IPS-18a (cell line): ENCODE measurements around the gene AADAT.
"Not testable (repeated sequence)": the region's sequence is repeated elsewhere in the genome, so short reads cannot be mapped to it uniquely, and the experiment has no call there.

ENCODE experiments used
- H3K27ac ChIP-seq: one replicate; pipeline ENCODE4 v1.5.1; 2013; ENCODE audit warnings: low read length
- H3K27me3 ChIP-seq: one replicate; pipeline ENCODE4 v1.6.1; 2013; ENCODE audit warnings: mild to moderate bottlenecking, low read length; ENCODE audit not compliant: control insufficient read depth, insufficient read depth
- H3K36me3 ChIP-seq: one replicate; pipeline ENCODE4 v1.6.1; 2013; ENCODE audit warnings: low read depth, low read length; ENCODE audit not compliant: control insufficient read depth
- H3K4me1 ChIP-seq: one replicate; pipeline ENCODE4 v1.6.1; 2013; ENCODE audit warnings: low read depth, low read length; ENCODE audit not compliant: control insufficient read depth
- H3K4me3 ChIP-seq: one replicate; pipeline ENCODE4 v1.5.1; 2013; ENCODE audit warnings: low read length
- H3K9ac ChIP-seq: one replicate; pipeline ENCODE4 v1.6.1; 2013; ENCODE audit warnings: mild to moderate bottlenecking, low read length, moderate library complexity
- H3K9me3 ChIP-seq: one replicate; pipeline ENCODE4 v1.6.1; 2013; ENCODE audit warnings: low read depth, low read length; ENCODE audit not compliant: control insufficient read depth

AADAT gene

GRCh38 chr4:170049766-170050165, 40.0 kb downstream of the AADAT start:
- H3K9me3 ChIP-seq = no peaks in the 10 kb centered on the region
- no peak overlapping the region for H3K9ac ChIP-seq
- H3K36me3 ChIP-seq = no peaks in the 10 kb centered on the region
- H3K4me1 ChIP-seq = no peaks in the 10 kb centered on the region
- H3K4me3 ChIP-seq = no peak overlapping the region
- H3K27me3 ChIP-seq = no peaks in the 10 kb centered on the region
- no peak overlapping the region for H3K27ac ChIP-seq

DNA sequence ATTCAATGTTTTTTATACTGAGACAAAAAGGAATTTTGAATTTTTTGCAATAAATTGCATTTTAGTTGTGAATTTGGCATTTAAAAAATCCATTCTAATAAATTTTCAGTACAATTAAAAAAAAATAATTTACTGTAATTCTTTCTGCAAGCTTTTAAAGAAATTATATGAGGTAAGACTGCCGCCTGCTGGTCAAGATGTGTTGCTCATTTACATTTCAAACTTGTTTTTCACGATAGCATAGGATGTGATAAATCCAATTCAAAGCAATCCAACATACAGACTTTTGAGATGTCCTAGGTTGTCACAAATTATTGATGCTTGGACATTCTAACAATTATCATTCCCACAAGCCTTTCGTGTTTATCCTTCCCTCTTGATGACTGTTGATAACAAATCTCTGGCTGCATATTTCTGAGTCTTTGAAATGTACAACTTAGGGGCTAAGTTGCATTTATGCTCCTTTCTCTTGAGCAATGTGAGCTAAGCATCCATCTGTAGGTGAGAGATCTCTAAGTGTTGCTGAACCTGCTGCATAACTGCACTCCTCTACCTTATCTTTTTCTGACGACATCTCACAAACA, 41.9 kb downstream of the AADAT start:
- no peak overlapping the region for H3K27ac ChIP-seq
- no peaks in the 10 kb centered on the region for H3K9me3 ChIP-seq
- H3K9ac ChIP-seq = no peak overlapping the region
- H3K36me3 ChIP-seq = no peaks in the 10 kb centered on the region
- H3K4me1 ChIP-seq = no peaks in the 10 kb centered on the region
- no peak overlapping the region for H3K4me3 ChIP-seq
- H3K27me3 ChIP-seq = no peaks in the 10 kb centered on the region

DNA sequence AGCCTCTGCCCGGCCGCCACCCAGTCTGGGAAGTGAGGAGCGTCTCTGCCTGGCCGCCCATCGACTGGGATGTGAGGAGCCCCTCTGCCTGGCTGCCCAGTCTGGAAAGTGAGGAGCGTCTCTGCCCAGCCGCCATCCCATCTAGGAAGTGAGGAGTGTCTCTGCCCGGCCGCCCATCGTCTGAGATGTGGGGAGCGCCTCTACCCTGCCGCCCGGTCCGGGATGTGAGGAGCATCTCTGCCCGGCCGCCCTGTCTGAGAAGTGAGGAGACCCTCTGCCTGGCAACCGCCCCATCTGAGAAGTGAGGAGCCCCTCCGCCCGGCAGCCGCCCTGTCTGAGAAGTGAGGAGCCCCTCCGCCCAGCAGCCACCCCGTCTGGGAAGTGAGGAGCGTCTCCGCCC, 43.6 kb downstream of the AADAT start:
- not testable (repeated sequence) for H3K4me1 ChIP-seq, H3K4me3 ChIP-seq, H3K27ac ChIP-seq, H3K36me3 ChIP-seq, H3K27me3 ChIP-seq, H3K9ac ChIP-seq, H3K9me3 ChIP-seq

- H3K27me3 ChIP-seq = no peaks in the 10 kb centered on the region
- no peaks in the 10 kb centered on the region for H3K36me3 ChIP-seq
- no peak overlapping the region for H3K4me3 ChIP-seq
- no peak overlapping the region for H3K27ac ChIP-seq
- no peak overlapping the region for H3K9ac ChIP-seq
- no peaks in the 10 kb centered on the region for H3K4me1 ChIP-seq
- no peaks in the 10 kb centered on the region for H3K9me3 ChIP-seq
Measured at GRCh38 chr4:170040031-170040680, 49.6 kb downstream of the AADAT start.

- no peak overlapping the region for H3K4me3 ChIP-seq
- H3K27me3 ChIP-seq = no peaks in the 10 kb centered on the region
- H3K36me3 ChIP-seq = no peaks in the 10 kb centered on the region
- H3K9me3 ChIP-seq = no peaks in the 10 kb centered on the region
- no peaks in the 10 kb centered on the region for H3K4me1 ChIP-seq
- H3K27ac ChIP-seq = no peak overlapping the region
- H3K9ac ChIP-seq = no peak overlapping the region
Measured at GRCh38 chr4:170038769-170039168, 51.0 kb downstream of the AADAT start.

- no peaks in the 10 kb centered on the region for H3K9me3 ChIP-seq
- no peaks in the 10 kb centered on the region for H3K27me3 ChIP-seq
- no peaks in the 10 kb centered on the region for H3K36me3 ChIP-seq
Measured at GRCh38 chr4:170038232-170038631, 51.5 kb downstream of the AADAT start.

DNA sequence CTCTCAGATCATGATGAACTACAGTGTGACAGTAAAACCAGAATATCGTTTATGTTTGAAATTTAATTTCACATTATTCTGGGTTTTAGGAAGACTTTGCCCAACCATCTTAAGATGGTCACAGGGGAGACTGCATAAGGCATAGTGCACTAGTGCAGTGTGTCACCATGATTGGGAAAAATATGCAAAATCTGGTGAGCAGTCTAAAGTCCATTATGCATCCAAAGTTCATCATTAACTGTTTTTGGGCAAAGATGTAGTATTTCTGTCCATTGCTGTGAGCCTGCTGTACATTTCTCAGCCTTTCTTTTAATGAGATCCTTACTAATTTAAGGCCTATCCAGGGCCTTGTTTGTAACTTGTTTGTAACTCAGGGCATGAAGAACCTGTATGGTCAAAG, 52.3 kb downstream of the AADAT start:
- Histone ChIP-seq H3K4me1 (no peaks in the 10 kb centered on the region), H3K4me3 (no peak overlapping the region), H3K27me3 (no peaks in the 10 kb centered on the region), H3K9me3 (no peaks in the 10 kb centered on the region), H3K36me3 (no peaks in the 10 kb centered on the region), H3K27ac (no peak overlapping the region), H3K9ac (no peak overlapping the region)

More at GRCh38 chr4:170038232-170038631, 51.5 kb downstream of the AADAT start:
- Histone ChIP-seq H3K4me1 (no peaks in the 10 kb centered on the region), H3K9ac (no peak overlapping the region), H3K27ac (no peak overlapping the region), H3K4me3 (no peak overlapping the region)

GRCh38 chr4:170035845-170036244, 53.9 kb downstream of the AADAT start:
- H3K4me3 ChIP-seq = no peak overlapping the region
- no peaks in the 10 kb centered on the region for H3K36me3 ChIP-seq
- no peaks in the 10 kb centered on the region for H3K9me3 ChIP-seq
- H3K9ac ChIP-seq = no peak overlapping the region
- no peak overlapping the region for H3K27ac ChIP-seq
- no peaks in the 10 kb centered on the region for H3K4me1 ChIP-seq
- H3K27me3 ChIP-seq = no peaks in the 10 kb centered on the region

- Histone ChIP-seq H3K9me3 (no peaks in the 10 kb centered on the region), H3K4me3 (no peak overlapping the region), H3K27me3 (no peaks in the 10 kb centered on the region), H3K9ac (no peak overlapping the region), H3K36me3 (no peaks in the 10 kb centered on the region), H3K27ac (no peak overlapping the region), H3K4me1 (no peaks in the 10 kb centered on the region)
Measured at GRCh38 chr4:170035231-170035630, 54.5 kb downstream of the AADAT start.

GRCh38 chr4:170033999-170034398, 55.8 kb downstream of the AADAT start:
- Histone ChIP-seq H3K27ac (no peak overlapping the region), H3K4me3 (no peak overlapping the region), H3K9me3 (no peaks in the 10 kb centered on the region), H3K27me3 (peaks cover 8% of the 10 kb centered on the region), H3K4me1 (no peaks in the 10 kb centered on the region), H3K36me3 (no peaks in the 10 kb centered on the region), H3K9ac (no peak overlapping the region)

DNA sequence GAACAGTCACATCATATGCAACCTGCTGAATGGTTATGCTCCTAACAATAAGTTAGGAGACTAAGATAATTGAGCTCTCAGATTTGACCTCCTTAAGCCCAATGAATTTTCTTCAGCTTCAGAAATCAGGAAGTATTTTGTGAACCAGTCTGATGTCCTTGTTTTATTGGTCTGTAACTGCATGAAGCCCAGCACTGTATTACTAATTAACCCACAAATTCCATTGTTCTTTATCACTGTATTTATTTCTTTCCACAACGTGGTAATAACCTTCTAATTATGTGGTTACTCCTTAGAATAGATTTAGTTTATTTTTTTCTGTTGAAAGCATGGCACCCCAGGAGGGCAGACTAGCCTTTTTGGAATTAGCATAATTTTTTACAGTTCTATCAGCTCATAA, 59.6 kb downstream of the AADAT start:
- peaks cover 33% of the 10 kb centered on the region for H3K27me3 ChIP-seq
- no peak overlapping the region for H3K27ac ChIP-seq
- H3K36me3 ChIP-seq = no peaks in the 10 kb centered on the region
- H3K4me3 ChIP-seq = no peak overlapping the region
- peaks cover 7% of the 10 kb centered on the region for H3K4me1 ChIP-seq
- no peaks in the 10 kb centered on the region for H3K9me3 ChIP-seq
- no peak overlapping the region for H3K9ac ChIP-seq

DNA sequence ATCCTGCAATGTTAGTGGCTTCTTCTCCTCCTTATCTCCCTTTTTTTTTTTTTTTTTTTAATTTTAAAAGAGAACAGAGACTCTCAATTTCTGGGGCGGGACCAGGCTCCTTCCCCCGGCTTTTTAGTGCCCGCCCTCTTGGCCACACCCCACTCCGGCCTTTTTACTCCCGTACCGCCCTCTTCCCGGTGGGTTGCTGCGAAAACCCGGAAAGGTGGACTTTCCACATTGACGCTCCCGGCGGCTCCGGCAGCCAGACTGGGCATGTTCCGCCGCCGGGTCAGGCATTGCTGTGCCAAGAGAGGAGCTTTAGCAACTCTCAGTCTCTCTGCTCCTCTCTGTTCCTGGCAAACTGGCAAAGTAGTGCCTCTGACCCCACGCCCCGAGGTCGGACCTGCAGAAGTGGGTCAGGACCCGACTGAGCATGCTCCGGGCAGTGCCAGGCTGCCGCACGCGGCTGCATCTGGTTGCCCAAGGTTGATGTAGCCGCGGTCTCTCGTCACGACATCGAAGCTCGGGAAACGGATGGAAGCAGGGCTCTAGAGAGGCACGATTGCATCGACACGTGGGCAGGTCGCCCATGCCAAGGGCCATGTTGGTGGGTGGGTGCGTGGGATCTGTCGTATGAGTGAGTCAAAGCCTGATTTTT, 62.5 kb downstream of the AADAT start:
- H3K4me3 ChIP-seq = peak overlapping the region; percentile 86
- H3K9ac ChIP-seq = peak overlapping the region; percentile 78
- H3K36me3 ChIP-seq = no peaks in the 10 kb centered on the region
- no peak overlapping the region for H3K27ac ChIP-seq
- H3K4me1 ChIP-seq = peaks cover 11% of the 10 kb centered on the region
- peaks cover 45% of the 10 kb centered on the region for H3K27me3 ChIP-seq
- no peaks in the 10 kb centered on the region for H3K9me3 ChIP-seq
